HG03439 (cell line): ENCODE results near the gene ASTL.

Experiments used
- ATAC-seq: cut with Tn5 transposase; IDR thresholded peaks from one replicate; pipeline ENCODE4 v1.9.1; 2021; ENCODE audit warnings: mild to moderate bottlenecking, moderate library complexity; ENCODE audit not compliant: unreplicated experiment

Gene ASTL

GRCh38 chr2:96159084-96159830, 21.0 kb upstream of the ASTL start:
- no peak for ATAC-seq

GRCh38 chr2:96158554-96158940, 20.2 kb upstream of the ASTL start:
- ATAC-seq: no peak

- peak; percentile 67 for ATAC-seq
Measured at GRCh38 chr2:96157649-96158553, 19.6 kb upstream of the ASTL start.

- ATAC-seq: peak; percentile 28
Measured at GRCh38 chr2:96156926-96157648, 18.8 kb upstream of the ASTL start.

- no peak for ATAC-seq
Measured at GRCh38 chr2:96156011-96156820, 17.9 kb upstream of the ASTL start.

- ATAC-seq: no peak
Measured at GRCh38 chr2:96154506-96155380, 16.4 kb upstream of the ASTL start.

GRCh38 chr2:96153991-96154431, 15.7 kb upstream of the ASTL start:
- no peak for ATAC-seq

GRCh38 chr2:96153291-96153713, 15.0 kb upstream of the ASTL start:
- no peak for ATAC-seq

- no peak for ATAC-seq
Measured at GRCh38 chr2:96152304-96153161, 14.2 kb upstream of the ASTL start.

GRCh38 chr2:96151595-96152303, 13.4 kb upstream of the ASTL start:
- ATAC-seq: no peak

- ATAC-seq: no peak
Measured at GRCh38 chr2:96150791-96151594, 12.7 kb upstream of the ASTL start.

GRCh38 chr2:96150007-96150640, 11.8 kb upstream of the ASTL start:
- no peak for ATAC-seq

GRCh38 chr2:96148410-96149217, 10.3 kb upstream of the ASTL start:
- ATAC-seq: peak; percentile 44

- ATAC-seq: no peak
Measured at GRCh38 chr2:96147593-96148201, 9.4 kb upstream of the ASTL start.

- no peak for ATAC-seq
Measured at GRCh38 chr2:96146881-96147592, 8.7 kb upstream of the ASTL start.
